Islet of Langerhans (tissue), 1 donor: ENCODE measurements around the gene CYP26C1.

Experiments used
- FAIRE-seq: peaks from one replicate; lab custom pipeline; 2011; peaks lifted over from hg19 to GRCh38; lab: Jason Lieb, UNC

CYP26C1 gene

GRCh38 chr10:93064874-93065660, 4.5 kb downstream of the CYP26C1 start:
- FAIRE-seq: no peak

GRCh38 chr10:93065675-93066543, 5.3 kb downstream of the CYP26C1 start:
- no peak for FAIRE-seq

GRCh38 chr10:93066544-93066913, 5.9 kb downstream of the CYP26C1 start:
- no peak for FAIRE-seq

GRCh38 chr10:93067443-93068365, 7.1 kb downstream of the CYP26C1 start:
- FAIRE-seq: no peak

- FAIRE-seq: no peak
These were observed 8.0 kb downstream of the CYP26C1 start for GRCh38 chr10:93068411-93069244.

- FAIRE-seq: no peak
These were observed 8.6 kb downstream of the CYP26C1 start for GRCh38 chr10:93069245-93069561.

- no peak for FAIRE-seq
These were observed 10.0 kb downstream of the CYP26C1 start for GRCh38 chr10:93070378-93071176.

- no peak for FAIRE-seq
These were observed 10.5 kb downstream of the CYP26C1 start for GRCh38 chr10:93071177-93071472.

- no peak for FAIRE-seq
These were observed 11.2 kb downstream of the CYP26C1 start for GRCh38 chr10:93071674-93072224.

- no peak for FAIRE-seq
These were observed 11.7 kb downstream of the CYP26C1 start for GRCh38 chr10:93072225-93072712.

- FAIRE-seq: no peak
These were observed 12.3 kb downstream of the CYP26C1 start for GRCh38 chr10:93072713-93073538.

- no peak for FAIRE-seq
These were observed 13.0 kb downstream of the CYP26C1 start, which contains the start of gene CYP26A1 for GRCh38 chr10:93073539-93074146. TSS of gene CYP26A1 (plus strand) at chr10:93073893. CDS start at chr10:93073935, 42 bp downstream.

GRCh38 chr10:93074147-93074596, 13.6 kb downstream of the CYP26C1 start:
- FAIRE-seq: no peak

- no peak for FAIRE-seq
These were observed 14.2 kb downstream of the CYP26C1 start for GRCh38 chr10:93074597-93075368.

GRCh38 chr10:93075369-93076221, 15.0 kb downstream of the CYP26C1 start:
- no peak for FAIRE-seq

- FAIRE-seq: no peak
These were observed 16.3 kb downstream of the CYP26C1 start for GRCh38 chr10:93076871-93077270.

GRCh38 chr10:93077860-93078337, 17.3 kb downstream of the CYP26C1 start:
- no peak for FAIRE-seq
